ENCODE results near the gene ZMIZ1.

DNA sequence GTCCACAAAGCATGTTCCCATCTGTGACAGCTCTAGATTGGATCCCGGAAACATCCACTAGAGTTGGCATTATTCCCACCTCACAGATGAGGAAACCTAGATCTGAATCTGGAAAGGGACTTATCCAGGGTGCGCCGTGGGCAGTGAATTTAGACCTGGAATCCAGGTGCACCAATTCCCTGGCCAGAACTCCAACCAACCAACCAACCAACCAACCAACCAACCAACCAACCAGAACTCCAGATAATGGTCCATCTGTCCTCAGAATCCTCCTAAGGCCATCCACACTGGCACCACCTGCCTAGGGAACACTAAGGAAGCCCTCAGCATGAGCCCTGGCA is 42.0 kb upstream of the ZMIZ1 start:
- TF ChIP-seq, protein P1, sequence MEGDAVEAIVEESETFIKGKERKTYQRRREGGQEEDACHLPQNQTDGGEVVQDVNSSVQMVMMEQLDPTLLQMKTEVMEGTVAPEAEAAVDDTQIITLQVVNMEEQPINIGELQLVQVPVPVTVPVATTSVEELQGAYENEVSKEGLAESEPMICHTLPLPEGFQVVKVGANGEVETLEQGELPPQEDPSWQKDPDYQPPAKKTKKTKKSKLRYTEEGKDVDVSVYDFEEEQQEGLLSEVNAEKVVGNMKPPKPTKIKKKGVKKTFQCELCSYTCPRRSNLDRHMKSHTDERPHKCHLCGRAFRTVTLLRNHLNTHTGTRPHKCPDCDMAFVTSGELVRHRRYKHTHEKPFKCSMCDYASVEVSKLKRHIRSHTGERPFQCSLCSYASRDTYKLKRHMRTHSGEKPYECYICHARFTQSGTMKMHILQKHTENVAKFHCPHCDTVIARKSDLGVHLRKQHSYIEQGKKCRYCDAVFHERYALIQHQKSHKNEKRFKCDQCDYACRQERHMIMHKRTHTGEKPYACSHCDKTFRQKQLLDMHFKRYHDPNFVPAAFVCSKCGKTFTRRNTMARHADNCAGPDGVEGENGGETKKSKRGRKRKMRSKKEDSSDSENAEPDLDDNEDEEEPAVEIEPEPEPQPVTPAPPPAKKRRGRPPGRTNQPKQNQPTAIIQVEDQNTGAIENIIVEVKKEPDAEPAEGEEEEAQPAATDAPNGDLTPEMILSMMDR (IDR thresholded peaks at IDR 0.05 in 4 of 5, conservative IDR thresholded peaks at IDR 0.05 in 1 of 5): no peak
- TF ChIP-seq POLR2A (IDR thresholded peaks at IDR 0.05): no peak

Data from gastrocnemius medialis (tissue), 4 donors.